HG03565 (cell line): ENCODE measurements around the gene C3orf18.

Experiments used
- ATAC-seq: cut with Tn5 transposase; IDR thresholded peaks from one replicate; pipeline ENCODE4 v1.9.1; 2021; ENCODE audit warnings: mild to moderate bottlenecking, moderate library complexity; ENCODE audit not compliant: unreplicated experiment

The C3orf18 gene

DNA sequence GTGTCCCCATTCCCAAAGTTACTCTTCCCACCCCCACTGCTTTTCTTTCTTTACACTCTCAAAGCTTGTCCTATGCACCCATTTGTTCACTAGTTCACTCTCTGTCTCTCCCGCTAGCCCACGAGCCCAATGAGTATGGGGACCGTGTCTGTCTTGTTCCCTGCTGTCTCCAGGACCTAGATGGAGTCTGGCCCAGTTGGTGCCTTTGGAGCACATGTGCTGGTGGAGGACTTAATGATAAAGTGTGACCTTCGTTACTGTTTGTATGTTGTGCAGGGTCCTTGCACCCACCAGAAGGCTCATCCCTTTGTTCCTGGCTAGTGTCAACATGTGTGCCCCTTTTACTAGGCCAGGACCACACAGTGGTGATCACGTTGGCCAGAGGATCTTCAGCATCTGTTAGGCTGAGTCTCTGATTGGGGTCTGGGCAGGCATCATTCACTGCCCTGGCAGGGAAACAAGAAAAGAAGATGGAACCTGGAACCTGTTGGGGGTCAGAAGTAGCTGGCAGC lies 36.6 kb upstream of the C3orf18 start:
- ATAC-seq = no peak

DNA sequence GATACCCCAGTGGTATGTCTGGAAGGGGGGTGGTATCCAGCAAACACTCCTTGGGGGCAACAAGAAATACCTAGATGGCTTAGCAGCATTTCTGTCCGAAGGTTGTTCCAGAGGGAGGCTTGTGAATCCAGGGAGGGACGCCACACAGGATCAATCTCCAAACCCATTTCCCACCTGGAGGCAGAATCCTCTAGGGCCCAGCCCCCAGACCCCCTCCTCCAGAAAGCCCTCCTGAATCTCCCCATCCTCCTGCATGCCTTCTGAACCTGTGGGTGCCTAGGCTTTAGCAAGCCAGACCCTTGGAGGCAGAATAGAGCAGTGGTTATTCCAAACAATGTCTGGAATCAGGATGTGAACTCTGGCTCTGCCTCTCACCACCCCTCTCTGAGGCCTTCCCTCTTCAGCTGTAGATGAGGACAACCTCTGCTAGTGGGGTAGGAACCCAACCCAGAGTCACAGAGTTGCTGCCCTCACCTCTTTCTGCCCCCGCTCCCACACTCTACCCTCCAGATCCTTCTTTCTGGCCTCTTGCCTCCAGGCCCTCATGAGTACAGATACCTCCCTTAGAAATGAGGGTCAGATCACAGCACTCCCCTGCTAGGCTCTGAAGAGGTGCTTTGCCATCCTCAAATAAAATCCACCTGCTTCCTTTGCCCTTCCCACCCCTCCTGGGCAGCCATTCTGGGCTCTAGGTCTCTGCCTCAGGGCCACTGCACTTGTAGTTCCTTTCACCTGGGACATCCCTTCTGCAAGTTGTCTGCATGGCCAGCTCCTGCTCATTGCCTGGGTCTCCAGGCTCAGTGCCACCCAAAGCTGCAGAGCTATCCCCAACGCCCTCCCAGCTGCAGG lies 35.9 kb upstream of the C3orf18 start:
- no peak for ATAC-seq

GRCh38 chr3:50602595-50603191 lies 35.1 kb upstream of the C3orf18 start:
- no peak for ATAC-seq

- peak; percentile 48 for ATAC-seq
Measured at GRCh38 chr3:50600841-50601591, 33.5 kb upstream of the C3orf18 start.

- no peak for ATAC-seq
Measured at GRCh38 chr3:50600141-50600753, 32.7 kb upstream of the C3orf18 start.

- no peak for ATAC-seq
Measured at GRCh38 chr3:50599716-50600118, 32.2 kb upstream of the C3orf18 start.

- no peak for ATAC-seq
Measured at GRCh38 chr3:50599115-50599715, 31.7 kb upstream of the C3orf18 start.

GRCh38 chr3:50594253-50594785 lies 26.8 kb upstream of the C3orf18 start:
- ATAC-seq = no peak

- ATAC-seq = no peak
Measured at GRCh38 chr3:50592568-50592967, 25.0 kb upstream of the C3orf18 start.

GRCh38 chr3:50591196-50591741 lies 23.7 kb upstream of the C3orf18 start:
- no peak for ATAC-seq

DNA sequence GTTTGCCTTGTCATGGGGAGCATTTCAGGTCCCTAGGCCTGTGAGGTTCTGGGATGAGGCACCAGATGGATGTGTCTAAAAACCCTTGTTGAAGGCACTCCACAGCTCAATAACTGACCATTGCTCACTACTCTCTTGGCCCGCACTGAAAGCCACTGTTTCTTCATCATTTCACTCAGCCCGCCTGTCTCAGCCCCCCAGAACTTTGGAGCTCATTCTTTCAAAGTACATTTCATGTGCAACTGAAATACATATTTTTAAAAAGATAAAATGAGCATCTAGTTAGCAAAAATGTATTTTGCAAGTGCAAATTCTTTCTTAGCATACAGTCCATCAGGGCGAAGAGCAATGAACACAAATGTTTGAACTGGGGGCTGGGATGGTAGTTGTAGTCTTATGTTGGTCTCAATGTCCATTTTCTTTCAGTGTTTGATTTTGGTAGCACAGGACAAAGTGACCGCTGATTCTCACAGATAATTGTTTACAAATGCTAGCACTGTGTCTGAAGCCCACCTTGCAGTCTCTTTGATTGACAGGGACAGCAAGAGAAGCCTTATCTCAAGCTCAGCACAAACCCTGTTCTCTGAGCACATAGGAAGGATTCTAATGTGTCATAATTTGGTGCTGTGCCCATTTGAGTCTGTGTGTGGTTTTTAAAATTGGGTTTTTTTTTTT lies 21.3 kb upstream of the C3orf18 start:
- ATAC-seq = no peak

DNA sequence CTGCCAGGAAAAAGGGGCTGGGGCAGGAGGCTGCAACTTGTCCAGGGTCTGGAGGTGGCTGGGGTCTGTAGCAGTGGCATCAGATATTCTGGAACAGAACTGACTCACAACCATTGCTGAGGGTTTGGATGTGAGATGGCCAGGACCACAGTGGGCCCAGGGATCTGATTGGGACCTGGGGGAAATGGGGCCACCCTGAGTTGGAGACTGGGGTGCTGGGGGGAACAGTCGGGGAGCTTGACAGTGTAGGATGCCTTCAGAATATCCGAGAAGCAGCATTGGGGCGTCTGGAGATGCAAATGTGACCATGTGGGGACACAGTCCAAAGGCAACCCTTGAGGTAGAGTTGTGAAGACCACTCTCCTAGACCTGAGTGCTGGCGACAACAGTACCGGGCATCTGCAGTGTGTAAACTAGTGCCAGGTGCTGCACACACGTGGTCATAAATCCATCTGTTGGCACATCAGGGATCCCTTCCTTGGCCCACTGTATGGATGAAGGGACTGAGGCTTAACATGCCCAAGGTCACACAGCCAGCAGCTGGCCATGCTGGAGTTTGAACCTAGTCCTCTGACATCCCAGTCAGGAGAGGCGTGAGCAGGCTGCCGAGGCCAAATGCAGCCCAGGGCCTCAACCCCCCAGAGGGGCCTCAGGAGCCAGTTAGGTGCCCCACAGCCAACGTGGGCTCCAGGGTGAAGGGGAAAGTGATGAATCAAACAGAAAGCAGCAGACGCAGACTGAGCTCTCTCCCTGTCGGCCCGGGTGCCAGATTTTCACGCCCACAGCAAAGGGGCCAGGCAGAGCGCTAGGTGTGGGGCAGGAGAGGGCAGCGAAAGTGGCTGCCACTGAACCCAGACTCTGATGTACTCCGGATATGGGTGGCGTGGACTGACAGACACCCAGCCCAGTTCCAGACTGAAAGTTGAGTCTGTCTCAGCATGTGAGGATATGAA lies 20.5 kb upstream of the C3orf18 start:
- no peak for ATAC-seq

- ATAC-seq = no peak
Measured at GRCh38 chr3:50587373-50587772, 19.8 kb upstream of the C3orf18 start.

- ATAC-seq = no peak
Measured at GRCh38 chr3:50586763-50587070, 19.2 kb upstream of the C3orf18 start.

DNA sequence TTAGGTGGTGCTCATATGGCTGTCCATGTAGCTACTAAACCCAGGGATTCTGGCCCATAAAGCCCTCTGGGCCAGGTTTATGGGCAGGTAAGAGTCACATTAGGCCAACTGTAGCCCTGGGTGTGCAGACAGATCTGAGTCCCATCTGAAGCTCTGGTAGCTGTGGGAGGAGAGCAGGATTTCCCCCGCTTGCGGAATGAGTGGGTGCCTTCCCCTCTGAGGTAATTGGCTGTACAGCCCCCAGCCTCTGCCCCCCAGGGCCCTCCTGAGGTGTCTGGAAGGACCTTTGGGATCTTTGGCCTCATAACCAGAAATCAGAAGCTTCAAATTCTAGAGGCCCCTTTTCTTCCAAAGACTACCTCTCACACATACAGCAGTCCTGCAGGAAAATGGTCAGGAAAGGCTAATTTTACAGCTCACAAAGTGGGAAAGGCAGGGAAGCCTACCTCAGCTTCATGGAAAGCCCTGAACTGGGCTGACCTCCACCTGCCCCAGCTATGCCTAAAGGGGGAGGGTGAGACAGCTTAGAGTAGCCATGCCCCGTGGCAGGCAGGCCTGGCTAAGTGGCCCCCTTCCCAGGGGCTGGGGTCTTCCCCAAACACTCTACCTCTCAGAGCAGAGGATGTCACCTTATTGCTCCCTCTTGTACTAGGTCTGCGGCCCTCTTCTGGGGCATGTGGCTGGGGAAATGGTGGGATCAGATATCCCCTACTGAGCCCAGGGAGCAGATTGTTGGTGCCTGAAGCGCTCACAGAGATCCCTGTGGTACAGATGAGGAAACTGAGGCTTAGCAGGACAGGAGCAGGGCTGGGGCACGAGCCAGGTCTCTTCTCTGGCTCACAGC lies 18.6 kb upstream of the C3orf18 start:
- ATAC-seq = no peak

DNA sequence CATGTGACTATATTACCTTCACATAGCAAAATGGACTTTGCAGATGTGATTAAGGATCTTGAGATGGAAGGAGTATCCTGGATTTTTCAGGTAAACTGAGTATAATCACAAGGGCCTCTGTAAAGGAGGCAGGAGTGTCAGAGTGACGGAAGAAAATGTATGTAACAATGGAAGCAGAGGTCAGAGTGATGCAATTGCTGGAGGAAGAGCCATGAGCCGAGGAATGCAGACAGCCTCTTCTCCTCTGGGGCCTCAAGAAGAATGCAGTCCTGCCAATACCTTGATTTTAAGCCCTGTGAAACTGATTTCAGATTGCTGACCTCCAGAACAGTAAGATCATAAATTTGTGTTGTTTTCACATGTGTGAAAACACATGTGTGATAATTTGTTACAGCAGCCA lies 16.8 kb upstream of the C3orf18 start:
- no peak for ATAC-seq

DNA sequence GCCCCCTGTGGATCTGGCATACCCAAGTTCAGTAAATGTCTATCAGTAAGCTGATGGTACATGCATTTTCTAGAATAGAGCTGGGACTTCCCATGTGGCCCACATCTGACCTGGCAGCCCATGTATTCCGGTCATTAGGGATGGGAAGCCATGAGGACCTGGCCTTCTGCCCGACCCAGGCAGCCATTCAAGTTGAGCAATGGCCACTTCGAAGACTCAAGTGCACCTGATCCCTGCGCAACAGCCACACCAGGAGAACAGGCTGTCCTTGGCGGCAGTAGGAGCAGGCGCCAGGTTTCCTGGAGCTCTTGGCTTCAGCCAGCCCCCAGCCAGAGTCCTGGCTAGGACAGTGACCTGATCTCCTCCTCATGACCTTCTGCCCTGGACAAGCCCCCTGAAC lies 16.4 kb upstream of the C3orf18 start:
- no peak for ATAC-seq

DNA sequence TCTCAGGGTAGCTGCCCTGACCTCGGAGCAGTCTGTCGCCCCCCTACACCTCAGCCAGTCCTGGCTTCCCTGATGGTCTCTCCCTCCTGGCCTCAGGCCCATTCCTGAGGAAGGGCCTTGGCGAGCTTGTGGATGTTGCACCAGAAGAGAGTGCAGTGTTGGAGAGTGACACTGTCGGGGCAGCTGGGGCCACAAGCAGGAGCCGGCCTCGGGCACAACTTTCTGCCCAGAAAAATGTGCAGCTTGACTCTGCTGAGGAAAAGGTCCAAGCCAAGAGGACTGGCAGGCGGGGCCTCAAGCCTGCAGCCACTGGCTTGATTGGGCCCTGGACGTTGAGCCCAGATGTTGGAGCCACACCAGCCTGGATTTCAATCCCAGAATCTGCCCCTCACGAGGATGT lies 14.5 kb upstream of the C3orf18 start:
- ATAC-seq = no peak
